LNCaP clone FGC (cell line): ENCODE results near the gene ARID3A.

Experiments used
- DNase-seq: peaks from one replicate; pipeline ENCODE4 v3.0.0-alpha.2; 2011; ENCODE audit warnings: low read depth
- H3K4me3 ChIP-seq: 2 replicates; pipeline ENCODE4 v1.5.1; 2011; ENCODE audit warnings: mild to moderate bottlenecking, low read depth, low read length, control low read depth
- TF ChIP-seq, protein P1 (sequence below): IDR thresholded peaks from 2 replicates; pipeline ENCODE4 v1.5.1; 2012; ENCODE audit warnings: mild to moderate bottlenecking; ENCODE audit not compliant: control insufficient read depth, insufficient read depth; ENCODE audit errors: extremely low read depth

The ARID3A gene

DNA sequence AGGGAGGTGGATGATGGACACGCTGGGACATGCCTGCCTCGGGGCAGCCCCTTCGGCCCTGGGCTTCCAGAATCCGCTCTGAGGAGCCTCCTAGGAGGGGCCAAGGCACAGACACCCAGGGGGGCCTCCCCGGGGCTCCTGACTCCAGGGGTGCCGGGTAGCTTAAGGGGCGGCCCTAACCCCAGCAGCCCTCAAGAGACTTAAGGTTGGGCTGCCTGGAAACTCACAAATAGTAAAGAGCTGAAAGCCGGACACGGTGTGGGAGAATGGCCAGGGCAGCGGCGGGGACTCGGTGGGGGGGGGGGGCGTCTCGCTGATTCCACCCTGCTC lies 7.7 kb downstream of the ARID3A start:
- H3K4me3 ChIP-seq = no peak overlapping the region
- no peak for DNase-seq
- TF ChIP-seq, protein P1, sequence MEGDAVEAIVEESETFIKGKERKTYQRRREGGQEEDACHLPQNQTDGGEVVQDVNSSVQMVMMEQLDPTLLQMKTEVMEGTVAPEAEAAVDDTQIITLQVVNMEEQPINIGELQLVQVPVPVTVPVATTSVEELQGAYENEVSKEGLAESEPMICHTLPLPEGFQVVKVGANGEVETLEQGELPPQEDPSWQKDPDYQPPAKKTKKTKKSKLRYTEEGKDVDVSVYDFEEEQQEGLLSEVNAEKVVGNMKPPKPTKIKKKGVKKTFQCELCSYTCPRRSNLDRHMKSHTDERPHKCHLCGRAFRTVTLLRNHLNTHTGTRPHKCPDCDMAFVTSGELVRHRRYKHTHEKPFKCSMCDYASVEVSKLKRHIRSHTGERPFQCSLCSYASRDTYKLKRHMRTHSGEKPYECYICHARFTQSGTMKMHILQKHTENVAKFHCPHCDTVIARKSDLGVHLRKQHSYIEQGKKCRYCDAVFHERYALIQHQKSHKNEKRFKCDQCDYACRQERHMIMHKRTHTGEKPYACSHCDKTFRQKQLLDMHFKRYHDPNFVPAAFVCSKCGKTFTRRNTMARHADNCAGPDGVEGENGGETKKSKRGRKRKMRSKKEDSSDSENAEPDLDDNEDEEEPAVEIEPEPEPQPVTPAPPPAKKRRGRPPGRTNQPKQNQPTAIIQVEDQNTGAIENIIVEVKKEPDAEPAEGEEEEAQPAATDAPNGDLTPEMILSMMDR = no peak

- TF ChIP-seq, protein P1 = no peak
- DNase-seq = no peak
- peak overlapping the region; percentile 21; the same call in 1 of the 2 replicates for H3K4me3 ChIP-seq
These were observed 8.5 kb downstream of the ARID3A start for GRCh38 chr19:934197-934840.

DNA sequence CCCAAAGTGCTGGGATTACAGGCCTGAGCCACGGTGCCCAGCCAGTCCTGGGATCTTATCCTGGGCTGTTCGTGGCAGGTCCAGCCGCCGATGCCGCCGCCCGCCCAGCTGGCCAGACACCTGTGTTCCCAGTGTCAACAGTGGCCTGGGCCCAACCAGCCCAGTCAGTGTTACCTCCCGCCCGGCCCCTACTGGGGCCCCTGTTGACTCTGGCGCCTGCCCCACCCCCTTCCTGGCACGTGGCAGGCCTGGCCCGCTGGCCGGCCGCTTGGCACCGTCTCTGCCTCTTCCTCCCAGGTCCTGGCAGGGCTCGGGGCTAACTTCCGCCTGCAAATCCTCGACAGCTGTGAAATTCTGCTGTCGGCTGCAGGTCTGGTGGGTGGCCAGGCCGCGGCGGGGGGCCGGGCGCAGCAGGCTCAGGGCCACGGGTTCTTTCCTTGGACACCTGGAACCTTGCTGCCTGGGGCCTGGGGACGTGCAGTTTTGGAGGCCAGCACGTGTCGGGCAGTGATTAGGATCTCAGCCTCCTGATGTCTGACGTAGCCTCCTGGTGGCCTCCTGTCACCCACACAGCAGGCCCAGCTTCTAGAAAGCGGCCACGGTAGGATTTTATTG lies 9.1 kb downstream of the ARID3A start:
- no peak overlapping the region for H3K4me3 ChIP-seq
- TF ChIP-seq, protein P1 = no peak
- DNase-seq = peak; percentile 95

DNA sequence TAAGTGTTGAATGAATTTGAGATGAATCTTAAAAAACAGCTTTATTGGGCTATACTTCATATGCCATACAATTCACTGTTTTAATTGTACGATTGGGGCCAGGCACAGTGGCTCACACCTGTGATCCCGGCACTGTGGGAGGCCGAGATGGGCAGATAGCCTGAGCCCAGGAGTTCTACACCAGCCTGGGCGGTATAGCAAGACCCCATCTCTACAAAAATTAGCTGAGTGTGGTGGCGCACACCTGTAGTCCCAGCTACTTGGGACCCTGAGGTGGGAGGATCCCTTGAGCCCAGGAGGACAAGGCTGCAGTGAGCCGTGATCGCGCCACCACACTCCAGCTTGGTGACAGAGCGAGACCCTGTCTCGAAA lies 10.3 kb downstream of the ARID3A start:
- TF ChIP-seq, protein P1 = no peak
- no peak for DNase-seq
- no peak overlapping the region for H3K4me3 ChIP-seq

DNA sequence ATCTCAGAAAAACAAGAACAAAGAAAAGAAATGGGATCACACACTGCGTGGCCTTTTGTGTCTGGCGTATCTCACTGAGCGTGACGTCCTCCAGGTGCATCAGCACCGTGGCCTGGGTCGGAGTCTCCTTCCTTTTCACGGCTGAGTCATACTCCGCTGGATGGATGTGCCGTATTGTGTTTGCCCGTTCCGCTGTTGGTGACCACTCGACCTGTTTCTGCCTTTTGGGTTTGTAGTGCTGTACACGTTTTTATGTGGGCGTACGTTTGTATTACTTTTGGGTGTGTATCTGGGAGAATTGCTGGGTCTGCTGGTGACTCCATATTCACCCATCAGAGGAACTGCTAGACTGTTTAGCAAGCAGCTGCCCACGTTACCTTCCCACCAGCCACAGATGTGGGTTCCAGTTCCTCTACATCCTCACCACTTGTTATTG lies 11.4 kb downstream of the ARID3A start:
- DNase-seq = no peak
- TF ChIP-seq, protein P1 = no peak
- H3K4me3 ChIP-seq = no peak overlapping the region

DNA sequence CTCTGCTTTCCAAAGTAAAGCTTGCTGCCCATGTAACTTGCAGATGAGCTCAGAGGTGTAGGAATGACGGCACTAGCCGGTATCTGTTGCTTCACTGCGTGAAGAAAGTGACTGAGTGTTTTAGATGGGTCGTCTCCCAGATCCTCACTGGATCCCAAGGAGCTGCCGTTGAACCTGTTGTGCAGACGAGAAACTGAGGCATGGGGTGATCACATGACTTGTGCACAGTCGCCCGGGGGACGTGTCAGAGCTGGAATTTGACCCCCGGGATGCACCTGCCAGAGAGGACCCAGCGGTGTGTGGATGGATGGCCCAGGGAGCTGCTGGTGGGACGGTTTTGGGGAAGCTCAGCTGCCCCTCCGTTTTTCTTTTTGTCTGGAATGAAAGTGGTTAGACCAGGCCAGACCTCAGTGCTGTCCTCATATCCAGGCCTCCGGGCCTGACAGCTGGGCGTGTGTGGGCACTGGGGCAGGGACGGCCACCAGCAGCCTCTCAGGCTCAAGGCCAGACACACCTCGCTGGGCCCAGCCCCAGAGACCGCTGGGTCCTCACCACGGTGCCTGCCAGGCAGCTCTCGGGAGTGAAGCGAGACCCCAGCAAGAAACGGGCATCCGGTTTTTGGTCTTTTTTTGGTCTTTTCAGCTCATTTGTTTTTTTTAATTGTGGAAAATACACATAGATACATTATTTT lies 12.5 kb downstream of the ARID3A start:
- no peak overlapping the region for H3K4me3 ChIP-seq
- TF ChIP-seq, protein P1 = no peak
- DNase-seq = no peak
